Ovary (tissue), 9 donors: ENCODE measurements around the gene ERN1. TPM values are rescaled to one million over a fixed set of nuclear protein-coding genes. Genes with fewer than 3 reads are reported as not detected.

ENCODE experiments used
- DNase-seq, 5 donors: peaks; one replicate each; pipeline ENCODE4 v3.0.0-alpha.2; 2019 to 2020
- H3K27ac ChIP-seq, 2 donors: fragments of 200-600 bp; one replicate each; pipeline versions ENCODE4 v1.5.1 to v1.8.0; 2019 to 2022
- H3K27me3 ChIP-seq: fragments of 200-600 bp; one replicate; pipeline ENCODE4 v1.8.0; 2022
- H3K36me3 ChIP-seq: fragments of 200-600 bp; sonication (generic); one replicate; pipeline ENCODE4 v1.5.1; 2019
- H3K4me1 ChIP-seq: one replicate; pipeline ENCODE4 v1.8.1; 2013; ENCODE audit warnings: mild to moderate bottlenecking, moderate library complexity; ENCODE audit not compliant: insufficient read depth
- H3K4me3 ChIP-seq: fragments of 200-600 bp; sonication (generic); one replicate; pipeline ENCODE4 v1.5.1; 2017
- H3K9me3 ChIP-seq, 2 donors: fragments of 200-600 bp in 1 of 2; sonication (generic) in 1 of 2; one replicate each; pipeline versions ENCODE4 v1.5.1 to v1.8.1; 2013 to 2019; ENCODE audit warnings: mild to moderate bottlenecking in 1 of 2, moderate library complexity in 1 of 2
- EP300 ChIP-seq: sonication (generic); formaldehyde crosslinking; IDR thresholded peaks from one replicate; pipeline ENCODE4 v1.6.1; 2017; ENCODE audit warnings: antibody characterized with exemption
- POLR2A ChIP-seq: fragments of 450-650 bp; IDR thresholded peaks from one replicate; pipeline ENCODE4 v1.6.1; 2017; ENCODE audit warnings: antibody characterized with exemption, mild to moderate bottlenecking, moderate library complexity
- WGBS, 3 donors: extraction: QIAGEN DNeasy Blood & Tissue Kit in 1 of 3; methylation state at CpG; one replicate each; pipeline versions ENCODE4 v1.1.5 to v1.1.7; 2013 to 2017; 5-methylcytosine and 5-hydroxymethylcytosine counted together
- intact Hi-C, 4 donors: fragments of 100-400 bp; cut with DNase I; formaldehyde crosslinking; loops; one replicate each; pipeline versions ENCODE4 v1.11.0 to v1.15.1; 2022 to 2023
- polyA plus RNA-seq, 2 donors: library from polyadenylated mRNA; stranded (reverse); fragments of 200-250 nt in 1 of 2; fragments of 350-450 nt in 1 of 2; fragmentation: Illumina TruSeq in 1 of 2; extraction: RNeasy Lipid Tissue Mini Kit (QIAGEN cat#74804) in 1 of 2; gene quantifications; one replicate each; pipeline ENCODE4 v1.2.3, GENCODE V29; 2013 to 2014
- total RNA-seq, 7 donors: library from RNA; depleted of rRNA in 2 of 7; stranded (reverse); fragments of >200 nt in 2 of 7; fragmentation: NEBNext Ultra II Directional in 3 of 7; extraction: Animal tissue kit (Norgen Biotek cat#: 25700) in 3 of 7; gene quantifications; one replicate each; pipeline versions ENCODE4 v1.1.0 to v1.2.4, GENCODE V29; 2016 to 2023
- TF ChIP-seq, protein P1 (sequence below), 3 donors: fragments of 450-650 bp in 2 of 3; fragments of 200-600 bp in 1 of 3; IDR thresholded peaks; one replicate each; pipeline versions ENCODE4 v1.5.1 to v1.8.0; 2016 to 2022; ENCODE audit warnings: antibody characterized with exemption in 3 of 3, mild to moderate bottlenecking in 1 of 3
- donor health status: DM: no; HTN: no; CAD: no; lungs with moderate emphysema.
- donor health status: DM: no; HTN: no; CAD: no.
- donor health status: Bipolar disorder and iron deficiency.
- donor health status: DM: yes; HTN: yes; CAD: no.
- donor health status: DM: no; HTN: no; CAD: no.
- donor health status: DM: yes; HTN: yes; CAD: no.

ERN1 gene
- total and polyA plus RNA-seq, 9 donors, result 8.1 to 73.4 (median 30.4) TPM

DNA sequence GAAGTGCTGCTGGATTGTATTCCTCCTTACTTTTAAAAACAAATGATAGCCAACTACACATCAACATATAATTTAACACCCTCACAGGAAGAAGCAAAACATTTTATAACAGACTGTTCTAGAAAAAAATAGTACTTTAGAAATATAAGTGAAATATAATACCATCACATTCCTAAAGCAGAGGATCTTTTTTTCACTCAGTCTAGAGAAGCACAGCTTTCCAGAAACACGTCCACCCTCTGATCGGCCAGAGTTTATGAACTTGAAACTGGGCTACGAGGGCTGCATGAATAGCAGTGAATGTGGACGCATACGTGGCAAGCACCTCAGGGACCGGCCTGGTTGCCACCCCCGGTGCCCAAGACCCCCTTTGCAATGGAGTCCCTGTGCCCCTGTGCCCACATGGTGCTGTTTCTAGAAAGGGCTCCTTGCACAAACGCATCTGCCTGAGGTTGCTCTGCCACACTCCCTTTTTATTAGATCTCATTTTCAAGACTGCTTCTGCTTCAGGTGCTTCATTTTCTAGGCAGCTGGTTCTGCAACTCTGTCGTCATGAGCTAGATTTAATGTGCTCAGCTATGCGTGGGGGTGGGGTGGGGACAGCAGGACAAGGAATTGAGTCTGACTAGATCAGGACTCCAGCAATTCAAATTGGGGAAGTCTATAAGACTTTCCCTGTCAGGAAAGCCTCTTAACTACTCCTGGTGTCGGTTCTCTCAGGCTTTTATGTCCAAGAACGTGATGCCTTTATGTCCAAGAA is 29.1 kb upstream of the ERN1 start:
- TF ChIP-seq EP300 (no peak), POLR2A (no peak)
- no peak overlapping the region for H3K27ac ChIP-seq
- H3K4me1 ChIP-seq, result peaks cover 6% of the 10 kb centered on the region
- H3K27me3 ChIP-seq, result no peaks in the 10 kb centered on the region
- intact Hi-C loops, result no loop called here
- 74 to 84% (median 80%) methylated on average over 12 of the region's 12 CpGs for WGBS, 3 donors
- no peaks in the 10 kb centered on the region for H3K9me3 ChIP-seq
- H3K4me3 ChIP-seq, result no peak overlapping the region
- H3K36me3 ChIP-seq, result no peaks in the 10 kb centered on the region
- no peak for DNase-seq

DNA sequence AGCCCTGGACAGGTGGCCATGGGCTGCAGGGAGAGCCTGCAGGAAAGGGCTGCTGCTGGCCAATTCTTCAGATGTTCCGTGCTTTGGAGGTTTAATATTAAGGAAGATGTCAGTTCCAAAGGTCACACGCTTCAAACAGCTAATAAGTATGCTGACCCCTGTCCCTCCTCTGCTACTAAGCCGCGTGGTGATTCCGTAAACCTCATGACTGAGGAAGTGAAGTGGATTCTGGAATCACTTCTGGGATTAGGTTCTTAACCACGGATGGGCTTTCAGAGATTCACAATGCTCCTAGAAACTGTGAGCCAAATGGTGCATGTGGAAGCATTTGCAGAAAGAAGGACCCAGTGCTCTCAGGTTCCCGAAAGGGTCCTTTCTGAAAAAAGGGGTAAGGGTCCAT is 28.5 kb upstream of the ERN1 start:
- Histone ChIP-seq H3K27ac (no peak overlapping the region), H3K9me3 (no peaks in the 10 kb centered on the region), H3K4me3 (no peak overlapping the region), H3K36me3 (no peaks in the 10 kb centered on the region), H3K27me3 (no peaks in the 10 kb centered on the region), H3K4me1 (peaks cover 6% of the 10 kb centered on the region)
- no peak for DNase-seq
- intact Hi-C loops, result no loop called here
- no peak for TF ChIP-seq POLR2A
- TF ChIP-seq, protein P1, sequence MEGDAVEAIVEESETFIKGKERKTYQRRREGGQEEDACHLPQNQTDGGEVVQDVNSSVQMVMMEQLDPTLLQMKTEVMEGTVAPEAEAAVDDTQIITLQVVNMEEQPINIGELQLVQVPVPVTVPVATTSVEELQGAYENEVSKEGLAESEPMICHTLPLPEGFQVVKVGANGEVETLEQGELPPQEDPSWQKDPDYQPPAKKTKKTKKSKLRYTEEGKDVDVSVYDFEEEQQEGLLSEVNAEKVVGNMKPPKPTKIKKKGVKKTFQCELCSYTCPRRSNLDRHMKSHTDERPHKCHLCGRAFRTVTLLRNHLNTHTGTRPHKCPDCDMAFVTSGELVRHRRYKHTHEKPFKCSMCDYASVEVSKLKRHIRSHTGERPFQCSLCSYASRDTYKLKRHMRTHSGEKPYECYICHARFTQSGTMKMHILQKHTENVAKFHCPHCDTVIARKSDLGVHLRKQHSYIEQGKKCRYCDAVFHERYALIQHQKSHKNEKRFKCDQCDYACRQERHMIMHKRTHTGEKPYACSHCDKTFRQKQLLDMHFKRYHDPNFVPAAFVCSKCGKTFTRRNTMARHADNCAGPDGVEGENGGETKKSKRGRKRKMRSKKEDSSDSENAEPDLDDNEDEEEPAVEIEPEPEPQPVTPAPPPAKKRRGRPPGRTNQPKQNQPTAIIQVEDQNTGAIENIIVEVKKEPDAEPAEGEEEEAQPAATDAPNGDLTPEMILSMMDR (IDR thresholded peaks at IDR 0.05), result no peak
- TF ChIP-seq EP300, result no peak
- 63 to 70% (median 69%) methylated on average over 7 of the region's 7 CpGs for WGBS, 3 donors

DNA sequence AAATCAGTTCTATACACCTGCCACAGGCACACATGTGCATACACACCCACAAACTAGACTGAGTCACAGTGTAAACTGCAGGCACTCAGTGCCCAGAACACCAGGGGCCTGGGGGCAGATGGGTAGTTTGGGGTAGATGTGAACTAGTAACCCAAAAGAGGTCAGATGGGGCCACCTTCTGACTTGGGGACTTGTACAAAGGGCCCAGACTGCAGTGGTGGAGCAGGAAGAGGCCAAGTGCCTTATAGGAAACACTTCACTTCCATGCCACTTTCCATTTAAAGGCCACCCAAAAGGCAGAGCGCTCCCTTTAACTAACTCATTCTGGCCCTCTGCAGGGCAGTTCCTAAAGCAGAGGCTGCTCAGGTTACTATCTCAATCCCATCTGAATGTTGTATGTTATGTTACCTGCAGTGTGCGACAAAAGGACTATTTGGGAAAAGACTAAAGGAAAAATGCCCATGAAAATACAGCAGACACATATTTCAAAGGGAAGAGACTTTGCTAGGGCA is 27.8 kb upstream of the ERN1 start:
- H3K36me3 ChIP-seq, result no peaks in the 10 kb centered on the region
- no peaks in the 10 kb centered on the region for H3K9me3 ChIP-seq
- H3K27ac ChIP-seq, result no peak overlapping the region
- no peaks in the 10 kb centered on the region for H3K27me3 ChIP-seq
- peaks cover 6% of the 10 kb centered on the region for H3K4me1 ChIP-seq
- 95 to 100% (median 98%) methylated on average over 2 of the region's 2 CpGs for WGBS, 3 donors
- TF ChIP-seq EP300 (no peak), POLR2A (no peak)
- TF ChIP-seq, protein P1 (IDR thresholded peaks at IDR 0.05), result no peak
- no peak overlapping the region for H3K4me3 ChIP-seq
- intact Hi-C loops, result no loop called here
- no peak for DNase-seq

DNA sequence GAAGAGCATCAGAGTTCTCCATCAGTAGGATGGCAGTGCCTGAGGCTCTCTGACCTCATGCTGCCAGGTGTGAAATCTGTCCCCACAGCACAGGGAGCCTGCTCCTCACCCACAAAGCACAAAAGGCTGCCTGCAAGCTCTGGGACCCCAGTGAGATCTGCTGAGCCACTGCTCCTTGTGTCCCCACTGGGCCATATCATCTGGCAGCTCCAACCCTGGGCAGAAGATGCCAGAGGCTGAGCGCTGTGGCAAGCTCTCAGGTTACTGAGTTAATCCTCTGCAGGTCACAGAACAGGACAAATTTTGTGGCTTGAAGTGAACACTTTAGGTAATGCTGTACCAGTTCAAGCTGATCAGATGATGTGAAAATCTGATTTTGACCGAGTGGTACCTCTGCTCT is 26.7 kb upstream of the ERN1 start:
- peaks cover 6% of the 10 kb centered on the region for H3K4me1 ChIP-seq
- no peak for TF ChIP-seq POLR2A
- TF ChIP-seq, protein P1 (IDR thresholded peaks at IDR 0.05), result no peak
- no peak for TF ChIP-seq EP300
- intact Hi-C loops, result no loop called here
- H3K27me3 ChIP-seq, result no peaks in the 10 kb centered on the region
- no peaks in the 10 kb centered on the region for H3K36me3 ChIP-seq
- 91 to 98% (median 95%) methylated on average over 2 of the region's 2 CpGs for WGBS, 3 donors
- no peaks in the 10 kb centered on the region for H3K9me3 ChIP-seq
- H3K27ac ChIP-seq, result no peak overlapping the region
- DNase-seq, result no peak
- H3K4me3 ChIP-seq, result no peak overlapping the region
